Dermis blood vessel endothelial cell (primary cell): ENCODE results near the gene IL4R. TPM values are rescaled to one million over a fixed set of nuclear protein-coding genes. Genes with fewer than 3 reads are reported as not detected.
"Not testable (repeated sequence)": the region's sequence is repeated elsewhere in the genome, so short reads cannot be mapped to it uniquely, and the experiment has no call there.

Experiments used
- DNase-seq: peaks from one replicate; pipeline ENCODE4 v3.0.0; 2010
- total RNA-seq: library from RNA; depleted of rRNA; stranded (reverse); fragments of >200 nt; gene quantifications from 2 replicates; pipeline ENCODE4 v1.2.3, GENCODE V29; 2014

The IL4R gene
- total RNA-seq, 1 donor from 2014 or later = 42.9 TPM

DNA sequence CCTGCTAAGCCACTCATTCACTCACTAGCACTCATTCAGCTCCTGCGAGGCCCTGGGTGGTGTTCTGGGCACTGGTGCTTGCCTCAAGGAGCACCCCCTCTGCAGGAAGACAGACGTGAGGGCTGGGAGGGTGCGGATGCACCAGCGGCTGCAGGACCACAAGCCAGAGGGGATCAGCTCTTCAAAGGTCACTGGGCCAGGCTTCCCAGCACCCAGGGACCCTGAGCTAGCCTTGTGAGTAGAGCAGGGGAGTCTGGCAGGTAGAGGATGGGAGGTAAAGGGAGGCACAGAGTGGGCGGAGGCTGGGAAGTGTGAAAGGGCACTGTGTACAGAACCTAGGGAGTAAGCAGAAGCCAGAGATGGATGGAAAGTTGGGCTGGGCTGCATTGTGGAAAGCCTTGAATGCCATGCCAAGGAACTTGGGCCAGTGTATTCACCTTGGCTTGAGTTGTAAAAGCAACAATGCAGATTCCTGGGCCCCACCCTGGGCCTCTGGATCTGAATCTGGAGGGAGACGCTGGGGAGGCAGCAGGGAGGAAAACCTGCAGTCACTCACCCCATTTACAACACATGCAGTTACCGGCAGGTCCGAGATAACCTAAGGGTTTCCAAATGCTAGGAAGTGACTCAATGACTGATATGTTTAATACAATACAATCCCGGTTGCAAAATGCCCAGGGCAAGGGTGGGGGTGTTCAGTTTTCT, 1.7 kb downstream of the IL4R start:
- DNase-seq = peak; percentile 92

GRCh38 chr16:27316038-27316680, 2.4 kb downstream of the IL4R start:
- DNase-seq = no peak

- DNase-seq = no peak
Measured at GRCh38 chr16:27317320-27317719, 3.5 kb downstream of the IL4R start.

DNA sequence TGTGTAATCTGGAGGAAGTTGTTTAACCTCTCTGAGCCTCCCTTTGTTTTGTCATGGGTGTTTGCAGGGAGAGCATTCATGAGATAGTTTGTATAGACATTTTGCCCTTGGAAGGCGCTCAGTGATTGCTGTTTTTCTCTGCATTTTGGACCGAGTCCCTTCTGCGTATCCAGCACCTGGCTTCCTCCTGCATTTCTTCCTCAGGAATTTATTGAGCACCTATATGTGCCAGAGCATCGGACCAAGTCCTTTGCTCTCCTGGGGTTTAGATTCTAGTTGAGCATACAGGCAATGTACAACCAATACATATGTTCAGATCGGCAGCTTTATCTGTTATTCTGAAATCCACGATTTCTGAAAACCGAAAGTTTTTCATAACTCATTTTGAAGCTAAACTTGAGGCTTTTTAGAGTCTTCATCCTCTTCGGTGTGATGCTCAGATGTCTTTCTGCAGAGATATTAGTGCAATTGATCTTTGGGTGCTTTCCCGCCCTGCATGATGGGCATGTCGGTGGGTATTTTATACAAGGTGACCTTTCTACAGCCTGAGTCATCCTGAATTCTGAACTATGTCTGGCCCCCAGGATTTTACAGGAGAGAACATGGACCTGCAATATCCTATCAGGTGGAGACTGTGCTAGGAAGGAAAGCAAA, 4.1 kb downstream of the IL4R start:
- DNase-seq = no peak

GRCh38 chr16:27318392-27319256, 4.8 kb downstream of the IL4R start:
- no peak for DNase-seq

GRCh38 chr16:27319257-27319965, 5.6 kb downstream of the IL4R start:
- no peak for DNase-seq

GRCh38 chr16:27320261-27321012, 6.7 kb downstream of the IL4R start:
- DNase-seq = no peak

GRCh38 chr16:27321013-27321915, 7.5 kb downstream of the IL4R start:
- DNase-seq = peak; percentile 58

- DNase-seq = no peak
Measured at GRCh38 chr16:27322858-27323780, 9.3 kb downstream of the IL4R start.

- DNase-seq = no peak
Measured at GRCh38 chr16:27323781-27324561, 10.2 kb downstream of the IL4R start.

GRCh38 chr16:27324851-27325301, 11.1 kb downstream of the IL4R start:
- DNase-seq = no peak

GRCh38 chr16:27325736-27326135, 12.0 kb downstream of the IL4R start:
- DNase-seq = no peak

GRCh38 chr16:27326251-27326650, 12.5 kb downstream of the IL4R start:
- DNase-seq = no peak

- peak; percentile 84 for DNase-seq
Measured at GRCh38 chr16:27326738-27327585, 13.2 kb downstream of the IL4R start.

DNA sequence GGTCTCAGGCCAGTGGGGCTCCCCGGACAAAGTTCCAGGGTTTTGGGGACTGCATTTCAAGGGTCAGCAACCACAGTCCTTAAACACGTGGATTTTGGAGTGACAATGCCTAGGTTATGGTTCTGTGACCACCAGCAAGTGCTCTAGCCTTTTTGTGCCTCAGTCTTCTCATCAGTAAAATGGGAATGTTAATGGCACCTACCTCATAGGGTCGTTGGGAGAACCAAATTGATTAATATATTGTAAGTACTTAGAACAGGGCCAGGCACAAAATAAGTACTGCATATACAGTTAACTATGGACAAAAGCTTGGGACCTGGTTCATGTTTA, 13.8 kb downstream of the IL4R start:
- no peak for DNase-seq

DNA sequence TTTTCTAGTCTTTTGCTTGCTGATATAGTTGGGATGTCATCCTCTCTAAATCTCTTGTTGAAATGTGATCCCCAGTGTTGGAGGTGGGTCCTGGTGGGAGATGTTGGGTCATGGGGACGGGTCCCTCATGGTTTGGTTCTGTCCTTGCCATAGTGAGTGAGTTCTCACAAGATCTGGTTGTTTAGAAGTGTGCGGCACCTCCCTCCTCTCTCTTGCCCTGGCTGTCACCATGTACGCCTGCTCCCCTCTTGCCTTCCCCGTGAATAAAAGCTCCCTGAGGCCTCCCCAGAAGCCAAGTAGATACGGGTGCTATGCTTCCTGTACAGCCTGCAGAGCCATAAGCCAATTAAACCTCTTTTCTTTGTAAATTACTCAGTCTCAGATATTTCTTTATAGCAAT, 15.2 kb downstream of the IL4R start:
- no peak for DNase-seq

DNA sequence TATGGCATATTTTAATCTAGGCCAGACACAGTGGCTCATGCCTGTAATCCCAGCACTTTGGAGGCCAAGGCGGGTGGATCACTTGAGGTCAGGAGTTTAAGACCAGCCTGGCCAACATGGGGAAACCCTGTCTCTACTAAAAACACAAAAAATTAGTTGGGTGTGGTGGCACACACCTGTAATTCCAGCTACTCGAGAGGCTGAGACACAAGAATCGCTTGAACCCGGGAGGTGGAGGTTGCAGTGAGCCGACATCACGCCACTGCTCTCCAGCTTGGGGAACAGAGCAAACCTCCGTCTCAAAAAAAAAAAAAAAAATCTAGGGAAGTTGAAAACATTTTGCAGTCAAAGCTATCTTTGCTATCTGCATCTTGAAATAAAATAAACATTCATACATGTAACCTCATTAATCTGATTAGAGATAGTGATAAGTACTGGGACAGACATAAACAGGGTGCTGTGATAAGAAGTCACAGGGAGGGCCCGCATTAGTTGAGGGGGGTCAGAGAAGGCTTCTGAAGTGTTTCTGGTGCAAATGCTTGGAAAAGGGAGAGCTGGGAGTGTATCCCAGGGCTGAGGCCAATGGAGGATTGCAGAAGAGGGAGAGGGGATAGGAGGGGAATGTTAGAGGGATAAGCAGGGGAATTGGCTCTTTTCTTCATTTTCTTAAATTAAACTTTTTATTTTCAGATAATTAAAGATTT, 15.8 kb downstream of the IL4R start:
- not testable (repeated sequence) for DNase-seq
